Activated naive CD4-positive, alpha-beta T cell treated with anti-CD3 and anti-CD28 coated beads for 36 hours (primary cell): Measurements from ENCODE around the gene NPSR1. TPM values are rescaled to one million over a fixed set of nuclear protein-coding genes. Genes with fewer than 3 reads are reported as not detected.
"Not testable (repeated sequence)": the region's sequence is repeated elsewhere in the genome, so short reads cannot be mapped to it uniquely, and the experiment has no call there.

ENCODE experiments used
- CTCF ChIA-PET: fragments of 350-600 bp; sonication (Branson Sonifier 250); formaldehyde crosslinking; loops from one replicate; lab custom pipeline; 2021; ENCODE audit warnings: antibody characterized with exemption; lab: Charles Lee
- DNase-seq: peaks from one replicate; pipeline ENCODE4 v3.0.0-alpha.2; 2020
- H3K27ac Mint-ChIP-seq: one replicate; pipeline ENCODE4 v1.8.0; 2021; ENCODE audit warnings: mild to moderate bottlenecking, mixed read lengths
- H3K27me3 Mint-ChIP-seq: one replicate; pipeline ENCODE4 v1.8.0; 2021; ENCODE audit warnings: low read depth, mixed read lengths
- H3K36me3 Mint-ChIP-seq: one replicate; pipeline ENCODE4 v1.8.0; 2021; ENCODE audit warnings: low read depth, mixed read lengths
- H3K4me1 Mint-ChIP-seq: one replicate; pipeline ENCODE4 v1.8.0; 2021; ENCODE audit warnings: low read depth, mixed read lengths
- H3K4me3 Mint-ChIP-seq: one replicate; pipeline ENCODE4 v1.8.0; 2021; ENCODE audit warnings: mild to moderate bottlenecking, moderate library complexity, mixed read lengths
- H3K9me3 Mint-ChIP-seq: one replicate; pipeline ENCODE4 v1.8.0; 2021; ENCODE audit warnings: mixed read lengths
- intact Hi-C: fragments of 100-400 bp; cut with micrococcal nuclease; formaldehyde crosslinking; loops from one replicate; pipeline ENCODE4 v1.15.1; 2023
- total RNA-seq, 2 experiments: library from RNA; stranded (reverse); gene quantifications; one replicate each; pipeline ENCODE4 v1.2.3, GENCODE V29; 2021

NPSR1 gene
- total RNA-seq, 2 experiments from 2014 or later: not detected

GRCh38 chr7:34761206-34761605, 103.2 kb downstream of the NPSR1 start:
- intact Hi-C loops: no loop called here
- Mint-ChIP-seq H3K27ac (no peak overlapping the region), H3K36me3 (no peaks in the 10 kb centered on the region), H3K4me3 (no peak overlapping the region), H3K9me3 (no peaks in the 10 kb centered on the region), H3K4me1 (no peaks in the 10 kb centered on the region), H3K27me3 (peaks cover 22% of the 10 kb centered on the region)
- CTCF ChIA-PET: interaction anchor here (0.6 to 1.1 kb wide), 2 partner anchors 25 to 63 kb away, joined by 3 read pairs; no protein-coding TSS in a partner anchor
- no peak for DNase-seq

- no peak for DNase-seq
- H3K27me3 Mint-ChIP-seq: peaks cover 22% of the 10 kb centered on the region
- H3K36me3 Mint-ChIP-seq: no peaks in the 10 kb centered on the region
- no peak overlapping the region for H3K4me3 Mint-ChIP-seq
- H3K9me3 Mint-ChIP-seq: no peaks in the 10 kb centered on the region
- intact Hi-C loops: no loop called here
- CTCF ChIA-PET: no interaction called here
- H3K4me1 Mint-ChIP-seq: no peaks in the 10 kb centered on the region
- H3K27ac Mint-ChIP-seq: no peak overlapping the region
Measured at GRCh38 chr7:34761627-34762026, 103.6 kb downstream of the NPSR1 start.

GRCh38 chr7:34762764-34763163, 104.7 kb downstream of the NPSR1 start:
- Mint-ChIP-seq H3K27me3 (peaks cover 18% of the 10 kb centered on the region), H3K36me3 (no peaks in the 10 kb centered on the region), H3K9me3 (no peaks in the 10 kb centered on the region), H3K4me1 (no peaks in the 10 kb centered on the region), H3K27ac (no peak overlapping the region), H3K4me3 (no peak overlapping the region)
- no peak for DNase-seq
- intact Hi-C loops: no loop called here
- CTCF ChIA-PET: no interaction called here

GRCh38 chr7:34772296-34772938, 114.4 kb downstream of the NPSR1 start:
- Mint-ChIP-seq H3K27me3 (peaks cover under 1% of the 10 kb centered on the region), H3K9me3 (no peaks in the 10 kb centered on the region), H3K36me3 (no peaks in the 10 kb centered on the region), H3K27ac (no peak overlapping the region), H3K4me1 (no peaks in the 10 kb centered on the region), H3K4me3 (no peak overlapping the region)
- intact Hi-C loops: no loop called here
- CTCF ChIA-PET: interaction anchor here (1.5 kb wide), 1 partner anchor 15 kb away, joined by 3 read pairs; no protein-coding TSS in a partner anchor
- DNase-seq: no peak

GRCh38 chr7:34776748-34777358, 118.8 kb downstream of the NPSR1 start:
- H3K27ac Mint-ChIP-seq: no peak overlapping the region
- H3K27me3 Mint-ChIP-seq: peaks cover 8% of the 10 kb centered on the region
- H3K36me3 Mint-ChIP-seq: no peaks in the 10 kb centered on the region
- no peak for DNase-seq
- intact Hi-C loops: no loop called here
- peaks cover 5% of the 10 kb centered on the region for H3K9me3 Mint-ChIP-seq
- no peak overlapping the region for H3K4me3 Mint-ChIP-seq
- CTCF ChIA-PET: no interaction called here
- H3K4me1 Mint-ChIP-seq: no peaks in the 10 kb centered on the region

GRCh38 chr7:34780546-34780945, 122.5 kb downstream of the NPSR1 start:
- intact Hi-C loops: no loop called here
- CTCF ChIA-PET: interaction anchor here (0.6 to 1.2 kb wide), 2 partner anchors 10 to 255 kb away, joined by 3 read pairs; no protein-coding TSS in a partner anchor
- H3K27ac Mint-ChIP-seq: no peak overlapping the region
- no peaks in the 10 kb centered on the region for H3K4me1 Mint-ChIP-seq
- no peak overlapping the region for H3K4me3 Mint-ChIP-seq
- DNase-seq: no peak
- H3K27me3 Mint-ChIP-seq: peaks cover 11% of the 10 kb centered on the region
- peaks cover 25% of the 10 kb centered on the region for H3K9me3 Mint-ChIP-seq
- no peaks in the 10 kb centered on the region for H3K36me3 Mint-ChIP-seq

GRCh38 chr7:34787586-34787985, 129.6 kb downstream of the NPSR1 start:
- intact Hi-C loops: no loop called here
- H3K27ac Mint-ChIP-seq: no peak overlapping the region

GRCh38 chr7:34806831-34807230, 148.8 kb downstream of the NPSR1 start:
- no peak overlapping the region for H3K27ac Mint-ChIP-seq
- H3K4me1 Mint-ChIP-seq: no peaks in the 10 kb centered on the region
- DNase-seq: no peak
- peaks cover 2% of the 10 kb centered on the region for H3K9me3 Mint-ChIP-seq
- peaks cover 16% of the 10 kb centered on the region for H3K27me3 Mint-ChIP-seq
- H3K36me3 Mint-ChIP-seq: no peaks in the 10 kb centered on the region
- intact Hi-C loops: no loop called here
- CTCF ChIA-PET: no interaction called here
- no peak overlapping the region for H3K4me3 Mint-ChIP-seq

More at GRCh38 chr7:34787586-34787985, 129.6 kb downstream of the NPSR1 start:
- Mint-ChIP-seq H3K27me3 (peaks cover 10% of the 10 kb centered on the region), H3K4me1 (no peaks in the 10 kb centered on the region), H3K36me3 (no peaks in the 10 kb centered on the region), H3K9me3 (peaks cover 13% of the 10 kb centered on the region), H3K4me3 (no peak overlapping the region)
- CTCF ChIA-PET: interaction anchor here (0.8 kb wide), 1 partner anchor 15 kb away, joined by 3 read pairs; no protein-coding TSS in a partner anchor
- no peak for DNase-seq

GRCh38 chr7:34807548-34808340, 149.7 kb downstream of the NPSR1 start:
- Mint-ChIP-seq H3K27me3 (peaks cover 16% of the 10 kb centered on the region), H3K4me3 (no peak overlapping the region), H3K36me3 (no peaks in the 10 kb centered on the region), H3K4me1 (no peaks in the 10 kb centered on the region), H3K9me3 (no peaks in the 10 kb centered on the region), H3K27ac (no peak overlapping the region)
- no peak for DNase-seq
- CTCF ChIA-PET: no interaction called here
- intact Hi-C loops: no loop called here

- H3K9me3 Mint-ChIP-seq, H3K27ac Mint-ChIP-seq, H3K36me3 Mint-ChIP-seq, intact Hi-C loops, DNase-seq, H3K4me3 Mint-ChIP-seq, H3K4me1 Mint-ChIP-seq, CTCF ChIA-PET: not testable (repeated sequence)
- H3K27me3 Mint-ChIP-seq: peaks cover 26% of the 10 kb centered on the region
Measured at GRCh38 chr7:34814203-34814842, 156.3 kb downstream of the NPSR1 start.

GRCh38 chr7:34821932-34822558, 164.0 kb downstream of the NPSR1 start:
- intact Hi-C loops: loop anchor here (10.0 kb wide), 2 partner anchors 103 to 497 kb away; no protein-coding TSS in a partner anchor
- Mint-ChIP-seq H3K9me3 (no peaks in the 10 kb centered on the region), H3K27ac (no peak overlapping the region), H3K4me3 (no peak overlapping the region), H3K36me3 (no peaks in the 10 kb centered on the region), H3K27me3 (peaks cover 4% of the 10 kb centered on the region), H3K4me1 (no peaks in the 10 kb centered on the region)
- no peak for DNase-seq
- CTCF ChIA-PET: interaction anchor here (1.5 kb wide), 1 partner anchor 169 kb away, joined by 3 read pairs; no protein-coding TSS in a partner anchor
